ENCODE data around the gene COQ7. TPM values are rescaled to one million over a fixed set of nuclear protein-coding genes. Genes with fewer than 3 reads are reported as not detected.

COQ7 gene
- total RNA-seq, 2 experiments from 2014 or later, result 13.2 to 14.6 TPM

DNA sequence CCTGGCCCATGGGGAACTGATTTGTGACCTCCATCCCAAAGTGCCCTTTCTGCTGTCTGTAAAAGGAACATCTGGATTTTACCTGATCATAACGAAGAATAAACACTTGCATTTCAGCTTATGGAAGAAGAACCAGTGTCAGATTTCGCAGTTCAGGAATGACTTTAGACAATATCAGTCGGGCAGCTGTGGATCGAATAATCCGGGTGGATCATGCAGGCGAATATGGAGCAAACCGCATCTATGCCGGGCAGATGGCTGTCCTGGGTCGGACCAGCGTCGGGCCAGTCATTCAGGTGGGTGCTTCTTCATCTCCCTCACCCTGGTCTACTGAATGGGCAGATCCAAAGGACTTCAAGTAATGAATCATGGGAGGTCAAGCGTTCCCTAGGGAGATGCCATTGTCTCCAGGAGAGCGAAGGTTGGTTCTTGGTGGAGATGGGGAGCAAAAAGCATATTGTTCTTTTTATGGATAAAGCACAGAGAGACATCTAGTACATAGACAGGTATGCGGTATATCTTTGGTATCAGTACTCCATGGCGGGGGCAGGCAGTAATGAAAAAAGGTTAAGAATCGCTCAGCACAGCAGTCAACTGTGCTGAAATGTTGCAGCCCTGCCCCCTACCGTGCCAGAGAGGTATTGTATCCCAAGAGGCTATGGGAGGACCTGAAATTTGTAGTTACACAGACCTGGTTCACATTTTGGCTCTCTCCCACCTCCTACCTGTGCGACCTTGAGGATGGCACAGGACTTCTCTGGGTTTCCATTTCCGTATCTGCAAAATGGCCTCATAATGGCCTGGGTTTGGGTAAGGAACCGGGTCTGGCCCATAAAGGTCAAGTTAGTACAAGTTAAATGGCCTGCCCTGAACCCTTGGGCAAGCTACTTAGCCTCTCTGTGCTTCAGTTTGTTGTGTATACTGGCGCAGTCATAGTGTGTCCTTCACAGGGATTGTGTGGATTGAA is 4.7 kb downstream of the COQ7 start:
- CTCF ChIA-PET, result interaction anchor here (0.6 to 1.4 kb wide), 3 partner anchors 14 to 847 kb away, joined by 3 to 5 read pairs (median 3); no protein-coding TSS in a partner anchor
- peak; percentile 69 for DNase-seq
- H3K9me3 Mint-ChIP-seq, result no peaks in the 10 kb centered on the region
- H3K27ac Mint-ChIP-seq, result no peak overlapping the region
- peaks cover 8% of the 10 kb centered on the region for H3K36me3 Mint-ChIP-seq (ENCODE audit: low read depth)
- peaks cover 15% of the 10 kb centered on the region for H3K4me1 Mint-ChIP-seq
- no peaks in the 10 kb centered on the region for H3K27me3 Mint-ChIP-seq
- H3K4me3 Mint-ChIP-seq, result no peak overlapping the region
- POLR2A ChIA-PET, result interaction anchor here (0.6 kb wide), 1 partner anchor 12 kb away, joined by 3 read pairs; no protein-coding TSS in a partner anchor

DNA sequence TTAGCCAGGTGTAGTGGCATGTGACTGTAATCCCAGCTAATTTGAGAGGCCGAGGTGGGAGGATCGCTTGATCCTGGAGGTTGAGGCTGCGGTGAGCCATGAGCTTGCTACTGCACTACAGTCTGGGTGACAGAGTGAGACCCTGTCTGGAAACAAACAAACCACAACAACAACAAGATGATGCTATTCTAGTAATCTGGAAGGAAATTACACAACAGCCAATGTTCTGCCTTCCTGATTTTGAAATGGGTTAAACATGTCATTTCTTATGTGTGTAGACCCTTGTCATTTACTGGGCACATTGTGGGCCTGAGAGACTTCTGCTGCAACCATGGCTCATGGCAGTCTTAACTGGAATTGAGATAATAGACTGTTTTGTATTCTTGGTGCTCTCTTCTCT is 5.9 kb downstream of the COQ7 start:
- Mint-ChIP-seq H3K4me3 (no peak overlapping the region), H3K36me3 (ENCODE audit: low read depth) (peaks cover 11% of the 10 kb centered on the region), H3K9me3 (no peaks in the 10 kb centered on the region), H3K4me1 (peaks cover 7% of the 10 kb centered on the region), H3K27ac (no peak overlapping the region), H3K27me3 (no peaks in the 10 kb centered on the region)
- DNase-seq, result no peak
- ChIA-PET CTCF (interaction anchor here (1.4 kb wide), 1 partner anchor 104 kb away, joined by 5 read pairs; no protein-coding TSS in a partner anchor), POLR2A (no interaction called here)

DNA sequence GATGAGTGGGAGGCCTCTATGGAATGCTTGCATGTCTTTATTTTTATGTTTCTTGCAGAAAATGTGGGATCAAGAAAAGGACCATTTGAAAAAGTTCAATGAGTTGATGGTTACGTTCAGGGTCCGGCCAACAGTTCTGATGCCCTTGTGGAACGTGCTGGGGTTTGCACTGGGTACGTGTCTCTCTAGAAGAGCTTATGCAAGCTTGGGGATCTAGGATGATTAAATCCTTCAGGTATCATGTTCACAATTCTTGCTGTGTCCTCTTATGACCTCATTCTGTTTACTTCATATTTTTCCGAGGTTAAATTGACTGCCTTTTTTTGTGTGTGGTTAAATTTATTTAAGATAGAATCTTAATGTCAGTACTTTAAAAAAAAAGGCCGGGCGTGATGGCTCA is 6.4 kb downstream of the COQ7 start:
- H3K4me1 Mint-ChIP-seq, result peaks cover 4% of the 10 kb centered on the region
- peaks cover 15% of the 10 kb centered on the region for H3K36me3 Mint-ChIP-seq (ENCODE audit: low read depth)
- H3K4me3 Mint-ChIP-seq, result no peak overlapping the region
- H3K27me3 Mint-ChIP-seq, result no peaks in the 10 kb centered on the region
- H3K9me3 Mint-ChIP-seq, result no peaks in the 10 kb centered on the region
- DNase-seq, result no peak
- no peak overlapping the region for H3K27ac Mint-ChIP-seq
- POLR2A ChIA-PET, result no interaction called here
- CTCF ChIA-PET, result interaction anchor here (1.0 kb wide), 2 partner anchors 12 to 91 kb away, joined by 3 to 4 read pairs; partner anchors contain the start of gene TMC7

DNA sequence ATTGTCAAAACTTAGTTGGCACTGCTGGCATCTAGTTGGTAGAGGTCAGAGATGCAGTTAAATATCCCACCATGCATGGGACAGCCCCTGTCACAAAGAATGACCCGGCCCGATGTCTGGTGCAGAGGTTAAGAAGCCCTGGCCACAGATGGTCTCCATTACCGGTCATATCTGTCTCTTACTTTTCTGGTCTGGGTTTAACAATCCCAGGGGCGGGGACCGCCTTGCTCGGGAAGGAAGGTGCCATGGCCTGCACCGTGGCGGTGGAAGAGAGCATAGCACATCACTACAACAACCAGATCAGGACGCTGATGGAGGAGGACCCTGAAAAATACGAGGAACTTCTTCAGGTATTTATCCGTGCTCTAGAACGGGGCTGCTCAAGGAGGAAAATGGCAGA is 8.1 kb downstream of the COQ7 start:
- H3K36me3 Mint-ChIP-seq (ENCODE audit: low read depth), result peaks cover 17% of the 10 kb centered on the region
- no peaks in the 10 kb centered on the region for H3K27me3 Mint-ChIP-seq
- DNase-seq, result no peak
- no peak overlapping the region for H3K4me3 Mint-ChIP-seq
- no peaks in the 10 kb centered on the region for H3K4me1 Mint-ChIP-seq
- no peaks in the 10 kb centered on the region for H3K9me3 Mint-ChIP-seq
- POLR2A ChIA-PET, result no interaction called here
- CTCF ChIA-PET, result interaction anchor here (1.0 kb wide), 1 partner anchor 77 kb away, joined by 3 read pairs; no protein-coding TSS in a partner anchor
- H3K27ac Mint-ChIP-seq, result no peak overlapping the region

DNA sequence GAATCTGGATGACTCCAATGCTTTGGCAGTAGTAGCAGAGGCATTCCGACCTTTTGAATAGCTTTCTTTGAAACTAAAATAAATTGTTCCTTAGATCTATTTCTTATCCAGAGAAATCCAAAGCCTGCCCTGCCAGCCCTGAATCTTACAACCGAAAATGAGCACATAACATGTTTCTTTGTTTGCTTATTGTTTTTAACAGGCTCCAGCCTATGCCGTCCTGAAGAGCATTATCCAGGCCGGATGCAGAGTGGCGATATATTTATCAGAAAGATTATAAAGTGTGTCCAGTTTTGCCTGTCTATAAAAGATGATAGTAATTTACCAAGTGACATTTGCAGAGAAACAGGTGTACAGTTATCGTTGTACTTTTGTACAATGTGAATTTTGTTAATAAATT is 10.5 kb downstream of the COQ7 start:
- ChIA-PET CTCF (no interaction called here), POLR2A (no interaction called here)
- Mint-ChIP-seq H3K27ac (no peak overlapping the region), H3K36me3 (ENCODE audit: low read depth) (peaks cover 28% of the 10 kb centered on the region), H3K4me1 (no peaks in the 10 kb centered on the region), H3K27me3 (no peaks in the 10 kb centered on the region), H3K4me3 (no peak overlapping the region), H3K9me3 (no peaks in the 10 kb centered on the region)
- DNase-seq, result no peak

DNA sequence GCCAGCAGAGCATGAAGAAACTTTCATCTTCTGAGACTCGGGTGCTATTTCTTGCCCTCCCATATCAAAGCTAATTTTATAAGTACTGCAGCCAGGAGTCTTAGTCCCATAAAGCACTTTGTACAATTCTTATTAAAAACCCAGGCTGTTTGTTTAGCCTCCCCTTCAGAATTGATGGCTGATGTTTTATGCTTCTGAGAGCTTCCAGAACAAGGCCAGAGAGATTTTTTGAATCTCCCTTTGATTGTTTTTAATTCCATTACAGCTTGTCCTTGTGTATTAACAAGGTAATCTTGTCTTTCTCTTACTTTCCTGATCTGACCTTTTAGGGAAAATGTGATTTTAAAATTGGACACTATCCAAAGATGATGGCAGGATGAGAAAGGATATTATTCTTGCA is 16.3 kb downstream of the COQ7 start:
- CTCF ChIA-PET, result interaction anchor here (4.4 kb wide), 1 partner anchor 96 kb away, joined by 89 read pairs; no protein-coding TSS in a partner anchor
- DNase-seq, result no peak

DNA sequence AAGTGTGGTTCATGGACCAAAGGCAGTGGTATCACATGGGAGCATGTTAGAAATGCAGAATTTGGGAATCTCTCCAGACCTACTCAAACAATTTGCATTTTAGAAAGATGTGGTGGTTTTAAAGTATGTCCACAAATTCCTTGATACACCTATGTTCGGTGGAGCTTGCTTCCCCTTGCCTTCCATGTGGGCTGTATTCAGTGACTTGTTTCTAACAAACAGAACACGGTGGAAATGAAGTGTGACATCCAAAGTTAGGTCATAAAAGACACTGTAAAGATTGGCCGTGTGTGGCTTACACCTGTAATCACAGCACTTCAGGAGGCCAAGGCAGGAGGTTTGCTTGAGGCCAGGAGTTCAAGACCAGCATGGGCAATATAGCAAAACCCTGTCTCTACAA is 16.7 kb downstream of the COQ7 start:
- DNase-seq, result no peak
- H3K9me3 Mint-ChIP-seq, result no peaks in the 10 kb centered on the region
- H3K4me1 Mint-ChIP-seq, result peaks cover 7% of the 10 kb centered on the region
- H3K27me3 Mint-ChIP-seq, result peaks cover 9% of the 10 kb centered on the region
- peaks cover 13% of the 10 kb centered on the region for H3K36me3 Mint-ChIP-seq (ENCODE audit: low read depth)
- H3K27ac Mint-ChIP-seq, result no peak overlapping the region
- ChIA-PET POLR2A (no interaction called here), CTCF (interaction anchor here (1.4 to 4.4 kb wide), 2 partner anchors 23 to 96 kb away, joined by 4 to 89 read pairs; no protein-coding TSS in a partner anchor)
- H3K4me3 Mint-ChIP-seq, result no peak overlapping the region

More for the DNA sequence above, 16.3 kb downstream of the COQ7 start:
- H3K27me3 Mint-ChIP-seq, result peaks cover 9% of the 10 kb centered on the region
- H3K9me3 Mint-ChIP-seq, result no peaks in the 10 kb centered on the region
- H3K27ac Mint-ChIP-seq, result no peak overlapping the region
- POLR2A ChIA-PET, result no interaction called here
- H3K4me3 Mint-ChIP-seq, result no peak overlapping the region
- peaks cover 7% of the 10 kb centered on the region for H3K4me1 Mint-ChIP-seq
- H3K36me3 Mint-ChIP-seq (ENCODE audit: low read depth), result peaks cover 18% of the 10 kb centered on the region

DNA sequence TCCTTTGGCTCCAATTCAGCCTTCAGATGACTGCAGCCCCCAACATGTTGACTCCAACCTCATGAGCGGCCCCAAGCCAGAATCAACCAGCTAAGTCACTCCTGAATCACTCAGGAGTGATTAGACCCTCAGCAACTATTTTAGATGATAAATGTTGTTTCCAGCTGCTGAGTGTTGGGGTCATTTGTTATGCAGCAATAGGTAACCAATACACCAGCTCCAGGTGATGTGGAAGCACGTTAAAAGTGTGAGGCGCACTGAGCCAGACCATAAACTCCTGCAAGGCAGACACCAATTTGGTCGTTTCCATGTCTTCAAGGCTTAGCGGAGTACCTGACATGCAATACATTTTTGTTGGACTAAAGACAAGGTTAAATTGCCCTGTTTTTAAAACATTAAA is 17.5 kb downstream of the COQ7 start:
- Mint-ChIP-seq H3K36me3 (ENCODE audit: low read depth) (peaks cover 13% of the 10 kb centered on the region), H3K4me1 (peaks cover 7% of the 10 kb centered on the region), H3K4me3 (no peak overlapping the region), H3K9me3 (no peaks in the 10 kb centered on the region), H3K27ac (no peak overlapping the region), H3K27me3 (peaks cover 9% of the 10 kb centered on the region)
- ChIA-PET POLR2A (interaction anchor here (0.6 kb wide), 1 partner anchor 22 kb away, joined by 4 read pairs; no protein-coding TSS in a partner anchor), CTCF (interaction anchor here (1.2 to 4.4 kb wide), 7 partner anchors 10 to 418 kb away, joined by 3 to 89 read pairs (median 11); partner anchors contain the start of gene COQ7)
- no peak for DNase-seq

DNA sequence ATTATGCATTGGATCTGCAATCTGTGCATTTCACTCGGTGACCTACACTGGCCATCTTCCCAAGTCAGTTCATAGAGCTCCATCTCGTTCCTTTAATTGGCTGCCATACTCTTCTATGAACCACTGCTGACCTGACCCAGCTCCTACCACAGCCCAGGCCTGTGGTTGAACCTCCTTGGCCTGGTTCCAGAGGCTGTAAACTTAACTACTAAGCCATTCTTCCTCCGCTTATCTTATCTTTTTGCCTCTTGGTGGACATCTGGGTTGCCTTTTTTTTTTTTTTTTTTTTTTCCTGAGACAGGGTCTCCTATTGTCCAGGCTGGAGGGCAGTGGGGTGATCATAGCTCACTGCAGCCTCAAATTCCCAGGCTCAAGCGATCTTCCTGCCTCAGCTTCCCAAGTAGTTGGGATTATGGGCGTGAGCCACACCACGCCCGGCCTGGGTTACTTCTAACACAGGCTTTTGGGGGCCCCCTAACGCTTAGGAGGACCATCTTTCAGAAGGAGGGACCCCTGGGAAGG is 18.3 kb downstream of the COQ7 start:
- H3K27me3 Mint-ChIP-seq, result peaks cover 9% of the 10 kb centered on the region
- peaks cover 2% of the 10 kb centered on the region for H3K9me3 Mint-ChIP-seq
- POLR2A ChIA-PET, result no interaction called here
- DNase-seq, result no peak
- H3K27ac Mint-ChIP-seq, result no peak overlapping the region
- CTCF ChIA-PET, result interaction anchor here (0.7 to 4.4 kb wide), 27 partner anchors 9 to 470 kb away, joined by 3 to 89 read pairs (median 4); partner anchors contain the start of genes CLEC19A, COQ7, ITPRIPL2 and VPS35L
- H3K36me3 Mint-ChIP-seq (ENCODE audit: low read depth), result peaks cover 13% of the 10 kb centered on the region
- peaks cover 7% of the 10 kb centered on the region for H3K4me1 Mint-ChIP-seq
- H3K4me3 Mint-ChIP-seq, result no peak overlapping the region

DNA sequence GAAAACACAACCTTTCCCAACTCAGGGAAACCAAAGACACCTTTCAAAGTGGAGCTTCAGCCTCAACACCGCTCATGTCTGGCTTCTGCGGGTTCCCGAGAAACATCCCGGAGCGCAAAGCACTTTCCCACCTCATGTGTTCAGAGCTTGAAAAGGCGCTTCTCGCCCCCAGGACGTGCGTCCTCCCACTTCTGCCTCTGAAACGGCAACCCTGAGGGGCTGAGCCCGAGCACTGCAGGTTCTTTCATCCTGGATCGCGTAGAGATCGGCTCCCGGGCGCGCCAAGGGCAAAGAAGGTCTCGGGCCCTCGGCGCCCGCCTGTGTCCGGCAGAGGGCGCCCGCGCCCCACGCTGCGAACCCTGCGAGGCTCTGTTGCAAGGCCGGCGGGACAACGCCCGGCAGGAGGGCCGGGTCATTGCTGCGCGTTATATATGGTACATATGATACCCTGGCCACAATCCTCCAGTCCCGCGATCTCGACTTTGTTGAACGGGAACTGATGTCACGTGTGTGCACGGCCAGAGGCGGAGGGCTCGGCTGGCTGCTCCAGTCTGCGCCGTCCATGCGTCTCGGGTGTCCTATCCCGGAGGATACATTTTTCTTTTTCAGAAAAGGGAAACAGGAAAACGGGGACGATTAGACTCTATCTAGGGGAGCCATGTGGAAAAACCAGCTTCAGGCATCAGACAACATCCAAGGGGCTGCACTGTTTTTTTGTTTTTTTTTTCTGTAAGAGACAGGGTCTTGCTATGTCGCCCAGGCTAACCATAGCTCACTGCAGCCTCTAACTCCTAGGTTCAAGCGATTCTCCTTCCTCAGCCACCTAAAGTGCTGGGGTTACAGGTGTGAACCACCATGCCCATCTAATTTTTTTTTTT is 19.1 kb downstream of the COQ7 start:
- CTCF ChIA-PET, result interaction anchor here (0.6 to 4.4 kb wide), 32 partner anchors 8 to 469 kb away, joined by 3 to 89 read pairs (median 4); partner anchors contain the start of genes CLEC19A, COQ7, ITPRIPL2 and VPS35L
- H3K9me3 Mint-ChIP-seq, result peaks cover 7% of the 10 kb centered on the region

DNA sequence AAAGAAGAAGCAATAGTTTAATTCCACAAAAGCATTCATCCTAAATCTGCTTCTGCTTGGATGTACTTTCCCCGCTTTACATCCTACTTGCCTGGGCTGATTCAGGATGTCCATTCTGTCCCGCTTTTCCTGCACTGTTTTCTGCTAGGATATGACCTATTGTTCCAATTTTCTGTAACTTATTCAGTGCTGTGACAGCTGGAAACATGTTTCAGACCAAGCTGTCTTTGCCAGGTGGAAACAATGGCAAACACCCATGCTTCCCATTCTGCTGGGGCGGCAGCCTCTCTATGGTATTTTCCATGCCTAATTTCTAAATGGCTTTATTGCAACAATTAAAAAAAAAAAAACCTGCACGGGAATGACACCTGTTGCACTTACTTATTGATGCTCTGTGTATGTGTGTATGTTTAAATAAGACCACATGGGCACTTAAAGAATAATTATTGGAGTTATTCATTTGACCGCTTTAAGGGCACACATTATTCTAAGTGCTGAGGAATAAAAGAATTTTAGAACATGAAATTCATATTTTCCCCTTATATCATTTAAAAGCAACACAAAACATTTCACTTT is 21.0 kb downstream of the COQ7 start:
- POLR2A ChIA-PET, result no interaction called here
- Mint-ChIP-seq H3K27ac (no peak overlapping the region), H3K4me1 (peaks cover 7% of the 10 kb centered on the region), H3K36me3 (ENCODE audit: low read depth) (peaks cover 3% of the 10 kb centered on the region), H3K27me3 (peaks cover 9% of the 10 kb centered on the region), H3K9me3 (peaks cover 10% of the 10 kb centered on the region), H3K4me3 (no peak overlapping the region)
- CTCF ChIA-PET, result interaction anchor here (0.6 to 2.4 kb wide), 3 partner anchors 24 to 288 kb away, joined by 3 to 7 read pairs (median 6); no protein-coding TSS in a partner anchor
- DNase-seq, result no peak

More for the DNA sequence above, 19.1 kb downstream of the COQ7 start:
- POLR2A ChIA-PET, result interaction anchor here (0.6 kb wide), 1 partner anchor 26 kb away, joined by 3 read pairs; no protein-coding TSS in a partner anchor
- peak; percentile 81 for DNase-seq
- H3K27me3 Mint-ChIP-seq, result peaks cover 9% of the 10 kb centered on the region
- H3K27ac Mint-ChIP-seq, result no peak overlapping the region
- H3K4me1 Mint-ChIP-seq, result peaks cover 7% of the 10 kb centered on the region
- H3K4me3 Mint-ChIP-seq, result peak overlapping the region; percentile 27
- peaks cover 7% of the 10 kb centered on the region for H3K36me3 Mint-ChIP-seq (ENCODE audit: low read depth)

DNA sequence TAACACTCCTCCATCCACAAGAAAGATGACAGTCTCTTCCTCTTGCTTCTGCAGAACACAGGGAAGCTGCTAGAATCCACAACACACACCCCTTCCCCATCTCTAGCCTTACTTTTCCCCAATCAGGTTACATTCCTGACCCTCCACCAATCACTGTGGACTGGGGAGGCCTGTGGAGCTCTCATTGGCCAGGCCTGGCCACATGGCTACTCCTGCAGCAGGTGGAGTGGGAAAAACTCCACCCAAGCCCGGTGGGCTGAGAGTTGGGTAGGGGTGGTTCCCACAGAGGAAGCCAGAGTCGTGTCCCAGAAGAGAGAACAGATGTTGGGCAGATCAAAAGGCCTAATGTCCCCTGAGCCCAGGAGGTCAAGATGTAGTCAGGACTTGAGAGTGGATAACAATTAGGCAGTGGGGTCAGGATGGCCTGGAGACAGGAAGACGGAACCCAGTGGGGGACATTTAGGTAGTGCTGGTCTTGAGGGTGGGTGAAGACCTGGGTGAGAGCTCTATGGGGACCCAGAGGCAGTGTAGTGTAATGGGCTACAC is 22.1 kb downstream of the COQ7 start:
- Mint-ChIP-seq H3K4me1 (peaks cover 9% of the 10 kb centered on the region), H3K27ac (no peak overlapping the region), H3K36me3 (ENCODE audit: low read depth) (peaks cover 8% of the 10 kb centered on the region), H3K27me3 (peaks cover 9% of the 10 kb centered on the region), H3K9me3 (peaks cover 10% of the 10 kb centered on the region), H3K4me3 (no peak overlapping the region)
- POLR2A ChIA-PET, result no interaction called here
- CTCF ChIA-PET, result interaction anchor here (1.4 kb wide), 1 partner anchor 90 kb away, joined by 6 read pairs; no protein-coding TSS in a partner anchor
- no peak for DNase-seq
